ENCODE results near the gene VPS54.
"Not testable (repeated sequence)": the region's sequence is repeated elsewhere in the genome, so short reads cannot be mapped to it uniquely, and the experiment has no call there.

Gene VPS54

GRCh38 chr2:63950414-63950813 lies 68.8 kb downstream of the VPS54 start:
- no peak for DNase-seq (ENCODE audit: low spot score)
- no peak overlapping the region for H3K4me3 ChIP-seq

GRCh38 chr2:63942788-63943187 lies 76.4 kb downstream of the VPS54 start:
- Histone ChIP-seq H3K27ac (no peak overlapping the region), H3K4me3 (no peak overlapping the region)
- no peak for DNase-seq (ENCODE audit: low spot score)
- TF ChIP-seq CTCF (IDR thresholded peaks at IDR 0.05): no peak

More at GRCh38 chr2:63950414-63950813, 68.8 kb downstream of the VPS54 start:
- TF ChIP-seq CTCF (IDR thresholded peaks at IDR 0.05): no peak
- H3K27ac ChIP-seq: no peak overlapping the region

GRCh38 chr2:63932104-63932503 lies 87.1 kb downstream of the VPS54 start:
- not testable (repeated sequence) for H3K4me3 ChIP-seq; DNase-seq (ENCODE audit: low spot score); H3K27ac ChIP-seq

- H3K27ac ChIP-seq: no peak overlapping the region
- TF ChIP-seq CTCF (IDR thresholded peaks at IDR 0.05): no peak
- H3K4me3 ChIP-seq: no peak overlapping the region
- no peak for DNase-seq (ENCODE audit: low spot score)
These were observed 92.4 kb downstream of the VPS54 start for GRCh38 chr2:63926815-63927214.

- no peak for DNase-seq (ENCODE audit: low spot score)
- no peak for TF ChIP-seq CTCF (IDR thresholded peaks at IDR 0.05)
- H3K27ac ChIP-seq: no peak overlapping the region
- no peak overlapping the region for H3K4me3 ChIP-seq
These were observed 104.9 kb downstream of the VPS54 start for GRCh38 chr2:63914311-63914710.

- no peak for TF ChIP-seq CTCF (IDR thresholded peaks at IDR 0.05)
- DNase-seq (ENCODE audit: low spot score): no peak
- Histone ChIP-seq H3K27ac (no peak overlapping the region), H3K4me3 (no peak overlapping the region)
These were observed 116.2 kb downstream of the VPS54 start for GRCh38 chr2:63903003-63903402.

- no peak for TF ChIP-seq CTCF (IDR thresholded peaks at IDR 0.05)
- DNase-seq (ENCODE audit: low spot score): no peak
- Histone ChIP-seq H3K4me3 (no peak overlapping the region), H3K27ac (no peak overlapping the region)
These were observed 117.1 kb downstream of the VPS54 start for GRCh38 chr2:63902149-63902548.

- DNase-seq (ENCODE audit: low spot score): no peak
- TF ChIP-seq CTCF (IDR thresholded peaks at IDR 0.05): no peak
- no peak overlapping the region for H3K4me3 ChIP-seq
- H3K27ac ChIP-seq: no peak overlapping the region
These were observed 119.6 kb downstream of the VPS54 start for GRCh38 chr2:63899639-63900038.

All from coronary artery (tissue), 2 donors.